ENCODE results near the gene LYL1. TPM values are rescaled to one million over a fixed set of nuclear protein-coding genes. Genes with fewer than 3 reads are reported as not detected.

Gene LYL1
- total RNA-seq, 1 donor from 2014 or later = 0.88 TPM

GRCh38 chr19:13112555-13112954, 9.9 kb upstream of the LYL1 start:
- H3K9me3 Mint-ChIP-seq = no peaks in the 10 kb centered on the region
- Histone ChIP-seq H3K4me3 (no peak overlapping the region), H3K4me2 (no peak overlapping the region), H3K9ac (no peak overlapping the region), H4K20me1 (ENCODE audit: low read depth) (no peaks in the 10 kb centered on the region), H3K36me3 (no peaks in the 10 kb centered on the region), H3F3A (ENCODE audit: low read depth) (peaks cover 12% of the 10 kb centered on the region), H3K27me3 (no peaks in the 10 kb centered on the region), H3K79me2 (ENCODE audit: low read depth) (peaks cover 23% of the 10 kb centered on the region), H3K27ac (no peak overlapping the region), H2AFZ (replicated peaks) (no peak overlapping the region), H3K9me3 (ENCODE audit: low read depth) (no peaks in the 10 kb centered on the region), H3K4me1 (peaks cover 7% of the 10 kb centered on the region)
- H3K4me1 Mint-ChIP-seq = peaks cover 16% of the 10 kb centered on the region
- TF ChIP-seq, protein P1, sequence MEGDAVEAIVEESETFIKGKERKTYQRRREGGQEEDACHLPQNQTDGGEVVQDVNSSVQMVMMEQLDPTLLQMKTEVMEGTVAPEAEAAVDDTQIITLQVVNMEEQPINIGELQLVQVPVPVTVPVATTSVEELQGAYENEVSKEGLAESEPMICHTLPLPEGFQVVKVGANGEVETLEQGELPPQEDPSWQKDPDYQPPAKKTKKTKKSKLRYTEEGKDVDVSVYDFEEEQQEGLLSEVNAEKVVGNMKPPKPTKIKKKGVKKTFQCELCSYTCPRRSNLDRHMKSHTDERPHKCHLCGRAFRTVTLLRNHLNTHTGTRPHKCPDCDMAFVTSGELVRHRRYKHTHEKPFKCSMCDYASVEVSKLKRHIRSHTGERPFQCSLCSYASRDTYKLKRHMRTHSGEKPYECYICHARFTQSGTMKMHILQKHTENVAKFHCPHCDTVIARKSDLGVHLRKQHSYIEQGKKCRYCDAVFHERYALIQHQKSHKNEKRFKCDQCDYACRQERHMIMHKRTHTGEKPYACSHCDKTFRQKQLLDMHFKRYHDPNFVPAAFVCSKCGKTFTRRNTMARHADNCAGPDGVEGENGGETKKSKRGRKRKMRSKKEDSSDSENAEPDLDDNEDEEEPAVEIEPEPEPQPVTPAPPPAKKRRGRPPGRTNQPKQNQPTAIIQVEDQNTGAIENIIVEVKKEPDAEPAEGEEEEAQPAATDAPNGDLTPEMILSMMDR (IDR thresholded peaks at IDR 0.05) = no peak
- TF ChIP-seq EZH2 (IDR thresholded peaks at IDR 0.05) (no peak), EZH2phosphoT487 (IDR thresholded peaks at IDR 0.05) (no peak)
- no peak overlapping the region for H3K27ac Mint-ChIP-seq
- no peak for DNase-seq (ENCODE audit: low spot score)
- peaks cover 4% of the 10 kb centered on the region for H3K36me3 Mint-ChIP-seq
- no peaks in the 10 kb centered on the region for H3K27me3 Mint-ChIP-seq (ENCODE audit: insufficient read depth, low read depth)
- no peak overlapping the region for H3K4me3 Mint-ChIP-seq

- Histone ChIP-seq H3K27ac (no peak overlapping the region), H3K4me3 (no peak overlapping the region), H3K9me3 (ENCODE audit: low read depth) (no peaks in the 10 kb centered on the region), H2AFZ (replicated peaks) (no peak overlapping the region), H3K36me3 (no peaks in the 10 kb centered on the region), H3K27me3 (no peaks in the 10 kb centered on the region), H3F3A (ENCODE audit: low read depth) (no peaks in the 10 kb centered on the region), H3K79me2 (ENCODE audit: low read depth) (peaks cover 10% of the 10 kb centered on the region), H4K20me1 (ENCODE audit: low read depth) (no peaks in the 10 kb centered on the region), H3K9ac (no peak overlapping the region), H3K4me1 (no peaks in the 10 kb centered on the region), H3K4me2 (no peak overlapping the region)
- Mint-ChIP-seq H3K27ac (no peak overlapping the region), H3K36me3 (peaks cover 4% of the 10 kb centered on the region), H3K27me3 (ENCODE audit: insufficient read depth, low read depth) (no peaks in the 10 kb centered on the region), H3K4me1 (no peaks in the 10 kb centered on the region), H3K9me3 (no peaks in the 10 kb centered on the region), H3K4me3 (no peak overlapping the region)
- DNase-seq (ENCODE audit: low spot score) = no peak
- TF ChIP-seq EZH2 (IDR thresholded peaks at IDR 0.05) = no peak
- TF ChIP-seq EZH2phosphoT487 (IDR thresholded peaks at IDR 0.05) = no peak
- TF ChIP-seq, protein P1 (IDR thresholded peaks at IDR 0.05) = no peak
Observed at GRCh38 chr19:13110099-13110610, 7.5 kb upstream of the LYL1 start.

DNA sequence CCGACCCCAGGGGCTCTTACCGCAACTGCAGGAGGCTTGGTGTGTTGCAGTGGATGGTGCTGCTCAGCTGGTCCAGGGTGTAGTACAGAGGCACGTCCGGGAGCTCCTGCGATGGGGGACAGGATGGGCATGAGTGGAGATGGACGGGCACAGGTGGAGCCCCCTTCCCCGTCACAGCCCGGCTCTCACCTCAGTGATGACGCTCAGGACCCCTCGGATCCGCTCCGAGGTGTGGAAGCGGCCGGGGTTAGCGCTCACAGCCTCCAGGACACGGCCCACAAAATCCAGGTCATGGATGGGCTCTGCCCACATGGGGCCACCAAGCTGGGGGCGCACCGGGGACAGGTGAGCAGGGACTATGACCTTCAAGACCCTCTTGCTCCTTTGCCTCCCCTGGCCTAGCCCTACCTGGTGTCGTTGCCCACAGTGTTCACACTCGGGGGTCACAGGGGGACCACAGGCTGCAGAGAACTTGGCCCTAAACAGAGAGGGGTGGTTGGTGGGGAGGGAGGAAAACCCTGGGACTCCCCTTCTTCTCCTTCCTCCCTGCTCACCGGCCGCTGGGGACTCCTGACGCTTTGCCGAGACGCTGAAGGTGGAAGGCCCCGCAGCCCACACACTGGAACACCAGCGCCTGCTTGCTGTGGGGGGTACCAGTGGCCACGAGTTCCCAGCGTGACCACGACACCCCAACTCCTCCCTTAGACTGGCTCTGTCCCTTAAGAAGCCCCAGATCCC, 6.9 kb upstream of the LYL1 start:
- TF ChIP-seq, protein P1 (IDR thresholded peaks at IDR 0.05) = no peak
- no peak for TF ChIP-seq EZH2 (IDR thresholded peaks at IDR 0.05)
- no peak for TF ChIP-seq EZH2phosphoT487 (IDR thresholded peaks at IDR 0.05)
- Histone ChIP-seq H3K4me3 (no peak overlapping the region), H3F3A (ENCODE audit: low read depth) (peaks cover 3% of the 10 kb centered on the region), H3K9ac (no peak overlapping the region), H4K20me1 (ENCODE audit: low read depth) (peaks cover 6% of the 10 kb centered on the region), H3K27ac (no peak overlapping the region), H3K4me1 (no peaks in the 10 kb centered on the region), H3K27me3 (no peaks in the 10 kb centered on the region), H3K9me3 (ENCODE audit: low read depth) (no peaks in the 10 kb centered on the region), H3K79me2 (ENCODE audit: low read depth) (peaks cover 4% of the 10 kb centered on the region), H3K4me2 (no peak overlapping the region), H3K36me3 (no peaks in the 10 kb centered on the region), H2AFZ (replicated peaks) (no peak overlapping the region)
- no peak overlapping the region for H3K27ac Mint-ChIP-seq
- no peak overlapping the region for H3K4me3 Mint-ChIP-seq
- no peaks in the 10 kb centered on the region for H3K9me3 Mint-ChIP-seq
- H3K4me1 Mint-ChIP-seq = no peaks in the 10 kb centered on the region
- no peak for DNase-seq (ENCODE audit: low spot score)
- peaks cover 4% of the 10 kb centered on the region for H3K36me3 Mint-ChIP-seq
- no peaks in the 10 kb centered on the region for H3K27me3 Mint-ChIP-seq (ENCODE audit: insufficient read depth, low read depth)
